IPS-NIHi7 (cell line): ENCODE data around the gene GATA1.
A peak's percentile ranks its signal among the peaks of the same experiment; 100 is the strongest.

Experiments used
- DNase-seq: peaks from one replicate; pipeline ENCODE4 v3.0.0; 2012; ENCODE audit warnings: mixed read lengths; ENCODE audit errors: extremely low spot score

Gene GATA1

DNA sequence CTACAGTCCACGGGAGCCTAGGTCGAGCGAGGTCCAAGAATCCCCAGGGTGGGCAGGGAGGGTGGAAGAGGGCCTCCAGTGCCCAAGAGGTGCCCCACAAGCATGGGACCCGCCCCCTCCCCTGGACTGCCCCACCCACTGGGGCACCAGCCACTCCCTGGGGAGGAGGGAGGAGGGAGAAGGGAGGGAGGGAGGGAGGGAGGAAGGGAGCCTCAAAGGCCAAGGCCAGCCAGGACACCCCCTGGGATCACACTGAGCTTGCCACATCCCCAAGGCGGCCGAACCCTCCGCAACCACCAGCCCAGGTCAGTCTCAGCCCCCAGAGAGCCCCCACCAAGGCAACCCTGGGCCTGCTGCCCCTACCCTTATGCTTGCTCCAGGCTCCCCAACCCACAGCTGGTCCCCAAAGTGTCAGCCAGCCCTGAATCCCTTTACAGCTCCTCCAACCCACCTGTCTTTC, at the start of gene GATA1:
Gene GATA1 (plus strand): TSS at position 250 of the 460 bp plus-strand sequence. CDS start 4,520 bp downstream, outside the sequence.
- DNase-seq = no peak

DNA sequence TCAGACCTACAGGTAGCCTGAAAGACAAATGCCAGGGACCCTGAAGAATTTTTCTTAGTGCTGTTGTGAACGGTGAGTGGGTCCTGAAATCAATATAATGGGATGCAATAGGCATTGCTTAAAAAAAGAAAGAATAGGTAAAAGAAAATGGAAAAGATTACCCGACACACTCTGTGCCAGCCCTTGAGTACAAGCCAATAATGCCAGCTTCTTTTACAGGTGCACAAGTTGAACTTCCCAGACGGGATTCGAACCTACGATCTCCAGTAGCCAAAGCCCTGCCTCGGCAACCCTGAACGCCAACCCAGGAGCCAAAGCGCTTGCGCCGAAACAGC, 49.5 kb upstream of the GATA1 start:
- DNase-seq = no peak

DNA sequence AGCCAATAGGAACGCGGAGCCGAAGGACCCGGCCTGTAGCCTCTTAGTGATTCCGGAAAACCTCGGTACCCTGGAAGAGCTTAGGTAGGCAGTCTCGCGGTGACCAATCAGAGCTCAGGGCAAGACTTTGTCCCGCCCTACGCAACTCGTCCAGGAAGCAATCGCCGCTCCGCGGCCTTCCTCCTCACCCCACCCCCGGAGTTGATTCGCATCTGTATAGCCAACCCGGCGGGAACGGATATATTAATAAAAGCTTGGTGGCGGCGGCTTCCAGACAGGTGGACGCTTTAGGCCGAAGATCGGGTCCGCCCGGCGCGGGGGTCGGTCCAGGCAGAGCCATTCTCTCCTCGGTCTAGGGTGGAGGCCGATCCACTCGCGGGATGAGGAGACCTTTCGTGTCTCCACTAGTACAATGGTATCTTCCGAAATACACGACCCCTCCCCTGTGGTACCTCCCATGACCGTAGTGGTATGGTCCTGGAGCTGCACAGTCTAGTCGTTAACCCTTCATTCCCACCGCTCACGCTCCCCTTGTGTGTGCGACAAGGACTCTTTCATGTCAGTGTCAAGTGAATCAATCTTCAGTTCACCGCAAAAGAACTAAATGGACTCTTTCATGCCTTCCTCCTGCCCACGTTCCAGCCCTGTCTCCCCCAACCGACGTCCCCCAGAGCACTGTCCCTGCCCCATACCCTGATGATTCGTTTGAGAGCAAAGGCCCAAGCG, 49.0 kb upstream of the GATA1 start:
- peak; percentile 94 for DNase-seq

DNA sequence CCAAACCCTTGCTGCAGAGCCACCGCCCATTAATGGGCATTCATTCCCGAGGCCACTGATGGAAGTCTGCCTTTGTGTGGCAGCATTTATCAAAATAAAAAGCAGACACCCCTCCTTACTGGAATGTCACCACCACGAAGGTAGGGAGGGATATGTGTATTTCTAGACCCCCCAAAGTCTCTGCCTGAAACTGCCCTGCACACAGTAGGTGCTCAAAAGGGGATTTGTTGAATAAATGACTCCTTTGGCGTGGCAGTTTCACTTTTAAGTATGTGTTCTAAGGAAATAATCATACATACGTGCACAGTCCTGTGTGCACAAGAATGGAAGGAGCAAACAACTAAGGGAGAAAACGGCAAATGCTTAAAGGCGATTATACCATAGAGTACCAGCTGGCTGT, 48.5 kb upstream of the GATA1 start:
- DNase-seq = no peak

DNA sequence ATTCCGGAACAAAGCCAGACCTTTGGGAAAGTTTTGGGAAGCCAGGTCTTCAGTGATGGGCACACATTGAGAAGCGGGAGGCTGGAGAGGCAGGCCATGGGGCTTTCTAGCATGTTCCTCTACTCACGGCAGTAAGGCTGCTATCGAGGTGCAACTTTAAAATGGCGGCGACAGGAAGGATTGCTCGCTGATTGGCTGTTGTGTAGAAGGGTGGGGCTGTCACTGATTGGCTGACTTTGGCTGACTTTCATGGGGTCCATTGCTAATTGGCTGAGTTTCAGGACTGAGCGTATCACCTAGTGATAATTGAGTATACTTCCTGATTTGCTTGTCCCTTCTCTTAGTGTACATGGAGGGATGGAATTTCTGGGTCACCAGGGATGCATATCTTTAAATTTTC, 44.6 kb upstream of the GATA1 start:
- DNase-seq = no peak

DNA sequence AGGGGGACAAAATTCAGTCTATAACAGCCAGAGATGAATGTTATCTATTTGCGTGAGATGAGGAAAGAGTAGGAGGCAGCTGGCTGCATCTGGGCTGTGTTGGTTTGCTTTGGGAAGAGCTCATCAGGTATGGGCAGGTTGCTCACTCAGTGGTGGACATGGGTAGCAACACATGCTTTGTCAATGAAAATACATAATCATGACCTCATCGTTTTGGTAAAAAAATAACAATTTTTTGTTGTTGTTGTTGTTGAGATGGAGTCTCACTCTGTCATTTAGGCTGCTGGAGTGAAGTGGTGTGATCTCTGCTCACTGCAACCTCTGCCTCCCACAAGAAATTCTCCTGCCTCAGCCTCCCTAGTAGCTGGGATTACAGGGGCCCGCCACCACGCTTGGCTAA, 41.2 kb upstream of the GATA1 start:
- DNase-seq = no peak

DNA sequence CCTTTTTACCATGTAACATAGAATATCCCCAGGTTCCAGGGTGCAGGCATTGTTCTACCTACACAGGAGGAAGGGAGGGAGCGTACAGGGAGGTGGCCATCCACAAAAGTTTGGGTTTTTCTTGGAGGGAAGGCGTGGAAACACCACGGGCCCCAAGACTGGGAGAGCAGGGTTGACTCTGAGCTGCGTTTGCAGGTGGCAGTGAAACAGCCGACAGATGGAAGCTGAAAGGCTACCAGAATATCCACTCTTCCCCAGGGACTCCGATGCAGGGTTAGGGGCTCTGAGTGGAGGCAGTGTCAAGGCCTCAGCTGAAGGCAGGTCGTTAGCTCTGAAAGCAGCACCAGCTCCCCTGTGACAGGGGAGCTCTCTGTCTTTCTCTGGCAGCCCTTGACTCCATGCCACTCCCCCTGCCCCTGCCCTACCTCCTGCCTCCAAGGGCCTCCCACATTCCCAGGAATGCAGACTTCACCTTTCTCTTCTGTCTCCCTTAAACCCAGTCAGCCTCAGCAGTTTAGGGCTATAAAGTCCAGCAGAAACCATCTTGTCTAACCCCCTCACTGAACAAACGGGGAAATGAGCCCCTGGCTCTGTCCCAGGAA, 38.9 kb upstream of the GATA1 start:
- DNase-seq = no peak

DNA sequence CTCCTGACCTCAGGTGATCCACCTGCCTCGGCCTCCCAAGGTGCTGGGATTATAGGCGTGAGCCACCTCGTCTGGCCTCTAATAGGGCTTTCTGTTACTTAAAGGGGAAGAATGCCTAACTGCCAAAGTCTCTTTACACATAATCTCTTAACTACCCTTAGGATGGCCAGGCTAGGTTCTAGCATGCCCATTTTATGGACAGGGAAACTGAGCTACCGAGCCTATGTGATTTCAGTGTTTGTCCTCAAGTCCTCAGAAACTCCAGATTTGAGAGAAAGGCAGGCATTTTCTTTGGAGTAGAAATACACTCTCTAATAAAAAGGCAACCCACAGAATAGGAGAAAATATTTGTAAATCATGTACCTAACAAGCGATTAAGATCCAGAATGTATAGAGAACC, 37.2 kb upstream of the GATA1 start:
- DNase-seq = no peak

DNA sequence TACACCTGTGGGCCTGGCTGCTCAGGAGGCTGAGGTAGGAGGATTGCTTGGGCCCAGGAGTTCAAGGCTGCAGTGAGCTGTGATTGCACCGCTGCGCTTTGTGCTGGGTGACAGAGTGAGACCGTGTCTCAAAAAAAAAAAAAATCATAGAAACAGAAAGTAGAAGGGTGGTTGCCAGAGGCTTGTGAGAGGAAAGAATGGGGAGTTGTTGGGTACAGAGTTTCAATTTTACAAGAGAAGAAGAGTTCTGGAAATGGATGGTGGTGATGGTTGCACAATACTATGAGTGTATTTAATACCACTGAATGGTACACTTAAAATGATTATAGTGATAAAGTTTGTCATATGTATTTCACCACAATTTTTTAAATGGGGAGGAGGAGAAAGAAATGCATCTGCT, 35.0 kb upstream of the GATA1 start:
- no peak for DNase-seq

DNA sequence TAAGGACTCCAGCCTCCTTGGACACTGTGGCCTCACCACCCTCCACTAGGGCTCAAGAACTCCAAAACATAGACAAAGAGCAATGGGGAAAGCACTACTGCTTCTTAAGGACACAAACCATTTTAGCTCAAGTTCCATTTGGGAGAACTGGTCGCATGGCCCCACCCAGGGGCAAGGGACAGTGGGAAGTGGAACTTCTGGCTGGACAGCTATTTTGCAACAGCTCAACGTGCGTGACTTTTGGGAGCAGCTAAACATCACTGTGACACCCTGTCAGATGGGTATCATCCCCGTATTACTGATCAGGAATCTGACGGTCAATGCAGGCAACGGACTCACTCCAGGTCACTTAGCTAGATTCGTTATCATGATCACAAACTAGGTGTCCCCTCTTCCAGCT, 33.9 kb upstream of the GATA1 start:
- DNase-seq = no peak

DNA sequence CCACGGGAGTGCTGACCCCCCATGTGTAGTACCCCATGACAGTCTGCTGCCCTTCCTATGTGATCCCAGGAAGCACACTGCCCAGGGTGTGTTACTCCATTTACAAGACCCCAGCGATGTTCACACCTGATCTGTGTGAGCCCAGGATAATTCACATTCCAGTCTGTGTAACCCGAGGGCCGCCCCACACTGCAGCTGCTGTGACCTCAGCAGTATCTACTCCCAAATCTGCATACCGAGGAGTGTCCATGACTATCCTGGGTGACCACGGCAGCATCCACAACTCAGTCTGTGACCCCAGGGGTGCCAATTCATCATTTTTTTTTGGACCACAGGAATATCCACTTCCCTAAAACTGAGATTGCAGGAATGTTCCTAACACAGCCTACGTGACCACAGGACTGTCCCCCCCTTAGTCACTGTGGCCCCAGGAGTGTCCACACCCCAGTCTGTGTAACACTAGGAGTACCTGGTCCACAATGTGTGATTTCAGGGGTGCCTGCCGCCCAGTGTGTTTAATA, 32.6 kb upstream of the GATA1 start:
- DNase-seq = no peak

DNA sequence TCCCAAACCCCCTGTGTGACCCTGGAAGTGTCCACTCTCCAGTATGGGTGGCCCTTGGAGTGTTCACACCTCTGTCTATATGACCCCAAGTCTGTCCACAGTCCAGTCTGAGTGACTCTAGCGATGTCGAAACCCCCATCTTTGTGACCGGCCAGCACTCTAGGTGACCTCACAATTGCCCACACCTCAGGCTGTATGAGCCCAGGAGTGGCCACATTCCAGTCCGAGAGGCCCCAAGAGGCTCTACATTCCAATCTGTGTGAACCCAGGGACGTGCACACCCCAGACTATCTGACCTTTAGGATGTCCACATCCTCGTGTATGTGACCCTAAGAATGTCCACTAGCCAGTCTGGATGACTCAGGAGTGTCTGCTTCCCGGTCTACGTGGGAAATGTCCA, 32.2 kb upstream of the GATA1 start:
- no peak for DNase-seq

DNA sequence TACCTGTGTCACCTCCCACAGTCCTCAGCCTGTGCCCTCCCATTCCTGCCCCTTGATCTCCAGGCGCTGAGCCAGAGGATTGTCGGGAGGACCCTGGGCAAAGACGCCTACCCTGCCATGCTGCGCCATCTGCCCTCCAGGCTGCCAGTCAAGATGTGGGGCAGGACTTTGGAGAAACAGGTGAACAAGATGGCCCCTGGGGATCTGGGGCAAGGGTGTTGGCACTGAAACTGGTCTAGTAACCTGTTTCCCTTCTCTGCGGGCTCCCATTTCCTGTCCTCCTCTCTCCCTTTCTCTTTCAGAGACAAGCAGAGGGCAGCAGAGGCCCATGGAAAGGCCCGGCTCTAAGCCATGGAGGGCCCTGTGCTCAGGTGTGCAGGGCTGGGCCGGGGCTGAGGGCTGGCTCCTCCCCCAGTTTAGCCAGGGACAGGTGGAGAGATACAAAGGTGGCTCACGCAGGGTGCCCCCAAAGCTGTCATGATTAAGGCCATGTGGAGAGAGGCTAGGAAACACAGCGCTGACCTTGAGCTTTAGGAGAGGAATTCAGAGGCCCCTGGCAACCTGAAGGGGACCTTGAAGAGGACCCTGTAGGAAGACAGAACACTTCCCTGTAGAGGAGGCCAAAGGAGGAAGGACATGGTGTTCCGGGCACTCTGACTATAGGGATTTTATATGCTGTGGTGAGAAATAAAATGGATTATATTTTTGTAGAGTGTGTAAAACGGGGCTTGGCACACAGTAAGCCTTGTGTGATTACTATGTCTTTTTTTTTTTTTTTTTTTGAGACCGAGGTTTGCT, 24.5 kb upstream of the GATA1 start, which contains the start of gene GLOD5:
Gene GLOD5 (plus strand): TSS at position 74 of the 798 bp plus-strand sequence. CDS start 44 bp downstream, at position 118.
- DNase-seq = peak; percentile 73

DNA sequence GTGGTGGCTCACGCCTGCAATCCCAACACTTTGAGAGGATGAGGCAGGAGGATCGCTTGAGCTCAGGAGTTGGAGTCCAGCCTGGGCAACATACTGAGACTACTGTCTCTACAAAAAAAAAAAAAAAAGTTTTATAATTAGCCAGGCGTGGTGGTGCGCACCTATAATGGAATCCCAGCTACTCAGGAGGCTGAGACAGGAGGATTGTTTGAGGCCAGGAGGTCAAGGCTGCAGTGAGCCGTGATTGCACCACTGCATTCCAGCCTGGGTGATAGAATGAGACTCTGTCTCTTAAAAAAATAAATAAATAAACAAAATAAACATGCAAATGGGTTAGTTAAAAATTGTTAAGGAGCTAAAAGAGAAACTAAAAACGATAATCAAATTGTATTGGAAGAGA, 17.2 kb upstream of the GATA1 start:
- DNase-seq = no peak

DNA sequence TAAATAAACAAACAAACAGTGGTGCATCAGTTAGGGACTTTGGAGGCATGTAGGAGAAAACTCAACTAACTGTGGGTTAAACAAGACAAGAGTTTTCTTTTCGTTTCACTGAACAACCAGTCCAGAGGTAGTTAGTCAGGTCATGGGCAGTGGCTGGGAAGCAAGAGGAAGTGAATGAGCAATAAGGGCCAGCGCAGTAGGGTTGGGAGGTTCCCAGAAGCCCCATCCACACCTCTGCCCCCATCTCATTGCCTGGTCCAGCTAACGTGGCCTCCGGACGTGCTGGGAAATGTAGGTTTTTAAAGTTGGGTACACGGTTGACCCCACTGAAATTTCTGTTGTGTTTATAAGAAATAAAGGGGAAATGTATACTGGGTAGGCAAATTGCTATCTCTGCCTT, 16.1 kb upstream of the GATA1 start:
- no peak for DNase-seq

DNA sequence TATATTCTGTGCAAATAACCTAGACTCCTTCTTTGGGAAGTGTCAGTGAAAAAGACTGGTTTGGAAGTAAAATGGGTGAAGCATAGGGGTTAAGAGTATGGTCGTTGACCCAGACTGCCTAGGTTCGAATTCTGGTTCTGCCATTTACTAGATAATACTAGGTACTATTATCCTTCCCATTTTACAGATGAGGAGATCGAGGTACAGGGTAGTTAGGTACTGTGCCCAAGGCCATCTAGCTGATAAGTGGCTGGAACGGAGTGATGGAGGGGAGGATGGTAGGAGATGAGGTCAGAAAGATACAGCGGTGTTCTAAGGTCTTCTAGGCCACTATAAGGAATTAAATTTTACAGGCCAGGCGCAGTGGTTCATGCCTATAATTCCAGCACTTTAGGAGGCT, 13.8 kb upstream of the GATA1 start:
- no peak for DNase-seq

DNA sequence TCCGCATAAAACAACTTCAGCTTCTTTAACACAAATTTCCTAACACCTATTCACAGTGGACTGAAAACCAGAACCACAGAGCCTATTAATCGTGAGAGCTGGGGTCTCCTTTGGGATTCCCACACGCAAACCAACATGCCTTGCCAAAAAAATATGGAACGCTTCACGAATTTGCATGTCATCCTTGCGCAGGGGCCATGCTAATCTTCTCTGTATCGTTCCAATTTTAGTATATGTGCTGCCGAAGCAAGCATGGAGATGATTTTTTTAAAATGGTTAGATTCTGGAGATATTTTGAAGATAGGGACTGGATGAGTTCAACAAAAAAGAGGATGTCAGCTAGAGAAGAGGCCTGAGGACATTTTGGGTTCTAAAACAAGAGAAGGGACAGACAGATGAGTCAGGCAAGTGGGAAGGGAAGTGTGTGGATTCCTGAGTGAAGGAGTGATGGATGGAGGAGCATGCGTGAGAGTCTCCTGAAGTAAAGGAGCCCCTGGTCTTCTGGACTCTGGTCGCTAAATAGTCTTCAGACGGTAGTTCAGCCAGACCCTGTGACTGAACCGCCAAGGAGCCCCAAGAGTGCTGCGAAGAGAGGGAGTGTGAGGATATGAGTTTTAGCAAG, 9.5 kb upstream of the GATA1 start:
- DNase-seq = no peak

DNA sequence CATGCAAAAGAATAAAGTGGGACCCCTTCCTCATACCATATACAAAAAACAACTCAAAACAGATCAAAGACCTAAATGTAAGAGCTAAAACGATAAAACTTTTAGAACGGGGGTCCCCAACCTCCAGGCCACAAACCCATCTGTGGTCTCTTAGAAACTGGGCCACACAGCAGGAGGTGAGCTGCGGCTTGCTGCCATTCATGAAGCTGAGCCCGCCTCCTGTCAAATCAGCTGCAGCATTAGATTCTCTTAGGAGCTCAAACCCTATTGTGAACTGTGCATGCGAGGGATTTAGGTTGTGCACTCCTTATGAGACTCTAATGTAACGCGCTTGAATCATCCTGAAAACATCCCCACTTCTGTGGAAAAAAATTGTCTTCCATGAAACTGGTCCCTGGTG, 7.0 kb upstream of the GATA1 start:
- DNase-seq = no peak

DNA sequence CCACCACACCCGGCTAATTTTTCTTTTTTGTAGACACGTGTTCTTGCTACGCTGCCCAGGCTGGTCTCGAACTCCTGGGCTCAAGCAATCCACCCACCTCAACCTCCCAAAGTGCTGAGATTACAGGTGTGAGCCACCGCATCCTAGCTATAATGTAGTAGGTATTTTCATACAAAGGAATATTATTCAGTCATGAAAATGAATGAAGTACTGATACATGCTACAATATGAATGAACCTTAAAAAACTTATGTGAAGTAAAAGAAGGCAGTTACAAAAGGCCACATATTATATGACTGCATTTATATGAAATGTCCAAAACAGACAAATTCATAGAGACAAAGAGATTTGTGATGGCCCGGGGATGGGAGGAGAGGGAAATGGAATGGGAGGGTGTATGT, 4.7 kb upstream of the GATA1 start:
- no peak for DNase-seq

DNA sequence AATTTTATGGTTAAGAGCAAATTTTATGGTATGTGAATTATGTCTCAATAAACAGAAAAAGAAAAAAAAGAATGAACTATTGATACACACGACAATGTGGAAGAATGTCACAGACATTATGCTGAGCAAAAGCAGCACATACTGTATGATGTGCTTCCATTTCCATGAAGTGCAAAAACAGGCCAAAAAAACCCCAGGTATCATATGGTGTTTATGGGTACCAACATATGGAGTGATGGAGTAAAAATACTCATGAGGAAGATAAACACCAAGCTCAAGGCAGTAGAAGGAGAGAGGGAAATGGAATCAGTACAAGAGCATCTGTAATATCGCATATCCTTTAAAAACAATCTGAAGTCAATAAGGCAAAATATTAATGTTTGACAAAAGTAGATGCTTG, 4.2 kb upstream of the GATA1 start:
- DNase-seq = no peak

DNA sequence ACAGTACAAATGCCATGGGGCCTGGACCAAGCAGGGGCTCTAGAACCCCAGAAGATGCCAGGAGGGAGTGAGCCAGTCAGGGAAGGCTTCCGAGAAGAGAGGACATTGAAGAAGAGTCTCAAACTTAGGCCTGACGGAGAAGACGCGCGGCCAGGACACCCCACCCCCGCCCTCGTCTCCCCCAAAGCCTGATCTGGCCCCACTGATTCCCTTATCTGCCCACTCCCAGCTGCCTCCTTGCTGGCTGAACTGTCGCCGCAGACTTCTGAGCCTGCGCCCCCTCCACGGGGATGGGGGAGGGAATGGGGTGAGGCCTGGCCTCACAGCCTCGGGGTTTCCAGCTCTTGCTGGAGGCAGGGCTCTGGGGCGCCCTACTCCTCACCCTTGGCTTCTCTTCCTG, 3.6 kb upstream of the GATA1 start:
- DNase-seq = no peak

DNA sequence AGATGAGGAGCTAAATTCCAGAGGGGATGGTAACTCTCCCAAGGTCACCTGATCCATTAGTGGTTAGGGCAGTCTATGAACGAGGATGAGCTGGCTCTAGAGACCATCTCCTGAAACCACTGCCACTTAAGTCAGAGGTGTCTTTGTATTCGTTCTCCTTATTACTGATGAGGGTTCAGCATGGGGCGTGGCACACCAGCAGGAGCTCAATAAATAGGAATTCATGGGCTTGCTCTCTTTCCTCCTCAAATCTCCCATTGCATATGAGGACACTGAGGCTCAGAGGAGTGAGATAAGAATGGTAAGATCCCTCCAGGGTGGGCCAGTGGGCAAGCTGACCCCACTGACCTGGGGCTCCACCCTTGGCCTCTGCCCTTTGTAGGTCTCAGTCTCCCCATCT, 1.7 kb upstream of the GATA1 start:
- no peak for DNase-seq
